Dermis microvascular lymphatic vessel endothelial cell (primary cell): ENCODE data around the gene TMEM40. TPM values are rescaled to one million over a fixed set of nuclear protein-coding genes. Genes with fewer than 3 reads are reported as not detected.
"Not testable (repeated sequence)": the region's sequence is repeated elsewhere in the genome, so short reads cannot be mapped to it uniquely, and the experiment has no call there.

Experiments used
- DNase-seq, 2 donors: peaks; one replicate each; pipeline versions ENCODE4 v3.0.0 to v3.0.0-alpha.2; 2010; ENCODE audit warnings: low read depth in 2 of 2
- total RNA-seq: library from RNA; depleted of rRNA; stranded (reverse); fragments of >200 nt; gene quantifications from 2 replicates; pipeline ENCODE4 v1.2.1, GENCODE V29; 2014

The TMEM40 gene
- total RNA-seq, 1 donor from 2014 or later = 0.13 TPM

- DNase-seq = peak; percentile 83 to 87
Measured at GRCh38 chr3:12719984-12720898, 38.8 kb downstream of the TMEM40 start.

GRCh38 chr3:12719541-12719940, 39.5 kb downstream of the TMEM40 start:
- DNase-seq = no peak

DNA sequence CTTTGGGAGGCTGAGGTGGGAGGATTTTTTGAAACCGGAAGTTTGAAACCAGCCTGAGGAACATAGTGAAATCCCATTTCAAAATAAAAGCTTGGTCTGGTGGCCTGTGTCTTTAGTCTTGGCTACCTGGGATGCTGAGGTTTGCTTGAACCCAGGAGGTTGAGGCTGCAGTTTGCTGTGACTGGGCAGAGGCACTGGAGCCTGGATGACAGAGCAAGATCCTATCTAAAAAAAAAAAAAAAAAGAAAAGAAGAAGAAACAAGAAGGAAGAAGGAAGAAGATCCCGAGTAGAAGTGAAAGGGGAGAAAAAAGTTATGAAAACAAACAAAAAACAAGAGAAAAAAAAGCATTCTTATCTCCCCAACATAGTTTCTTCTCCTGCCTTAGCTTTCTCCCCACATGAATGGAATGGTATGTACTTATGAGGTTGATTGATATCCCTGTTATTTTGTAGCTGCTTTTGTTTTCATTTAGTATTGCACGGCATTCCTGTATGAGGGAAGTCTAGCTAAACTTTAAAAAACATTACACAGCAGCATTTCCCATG, 42.4 kb downstream of the TMEM40 start:
- peak in 1 of 2 donors; percentile 7 for DNase-seq

GRCh38 chr3:12714278-12714677, 44.8 kb downstream of the TMEM40 start:
- no peak for DNase-seq

DNA sequence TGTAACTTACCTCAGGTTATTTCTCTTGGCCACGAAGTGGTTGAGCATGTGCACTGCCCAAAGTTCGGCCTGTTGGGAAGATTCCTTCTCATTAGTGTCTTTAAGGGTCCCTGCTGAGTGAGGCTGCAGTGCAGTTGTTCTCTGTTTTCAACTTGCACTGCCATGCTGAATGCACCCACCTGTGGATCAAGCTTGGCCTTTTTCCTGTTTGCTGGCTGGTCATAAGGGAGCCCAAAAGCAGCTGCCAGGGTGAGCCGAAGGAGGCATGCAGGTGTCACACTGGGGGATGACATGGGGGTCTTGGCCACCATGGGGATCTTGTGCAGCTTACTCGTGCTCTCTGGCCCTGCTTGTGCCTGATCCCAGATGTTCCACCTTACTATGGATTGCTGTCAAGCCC, 49.0 kb downstream of the TMEM40 start:
- DNase-seq = no peak

- DNase-seq = no peak
Measured at GRCh38 chr3:12709334-12709733, 49.7 kb downstream of the TMEM40 start.

- no peak for DNase-seq
Measured at GRCh38 chr3:12708584-12709192, 50.4 kb downstream of the TMEM40 start.

GRCh38 chr3:12707449-12707848, 51.6 kb downstream of the TMEM40 start:
- no peak for DNase-seq

DNA sequence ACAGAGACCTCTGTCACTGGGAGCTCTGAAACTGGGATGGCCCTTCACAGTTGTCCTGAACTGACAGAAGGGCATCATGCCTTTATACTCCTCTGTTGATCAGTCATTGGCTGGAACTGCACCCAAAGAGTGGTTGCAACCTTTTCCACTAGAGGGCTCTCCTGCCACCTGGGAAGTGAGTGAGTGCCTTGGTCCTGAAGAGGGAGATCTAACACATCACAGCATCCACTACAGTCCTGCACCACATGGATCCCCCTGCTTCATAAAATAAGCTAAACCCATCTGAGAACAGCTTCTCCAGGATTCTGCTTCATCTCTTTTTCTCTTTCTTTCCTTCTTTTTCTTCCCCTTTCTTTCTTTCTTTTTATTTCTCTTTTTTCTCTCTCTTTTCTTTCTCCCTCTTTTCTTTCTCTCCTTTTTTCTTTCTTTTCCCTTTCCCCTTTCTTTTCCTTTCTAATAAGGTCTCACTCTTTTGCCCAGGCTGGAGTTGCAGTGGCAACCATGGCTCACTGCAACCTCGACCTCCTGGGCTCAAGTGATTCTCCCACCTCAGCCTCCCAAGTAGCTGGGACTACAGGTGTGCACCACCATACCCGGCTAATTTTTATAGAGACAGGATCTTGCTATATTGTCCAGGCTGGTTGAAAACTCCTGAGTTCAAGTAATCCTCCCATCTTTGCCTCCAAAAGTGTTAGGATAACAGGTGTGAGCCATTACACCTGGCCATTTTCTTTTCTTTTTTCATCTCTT, 52.4 kb downstream of the TMEM40 start:
- peak; percentile 62 to 74 for DNase-seq

DNA sequence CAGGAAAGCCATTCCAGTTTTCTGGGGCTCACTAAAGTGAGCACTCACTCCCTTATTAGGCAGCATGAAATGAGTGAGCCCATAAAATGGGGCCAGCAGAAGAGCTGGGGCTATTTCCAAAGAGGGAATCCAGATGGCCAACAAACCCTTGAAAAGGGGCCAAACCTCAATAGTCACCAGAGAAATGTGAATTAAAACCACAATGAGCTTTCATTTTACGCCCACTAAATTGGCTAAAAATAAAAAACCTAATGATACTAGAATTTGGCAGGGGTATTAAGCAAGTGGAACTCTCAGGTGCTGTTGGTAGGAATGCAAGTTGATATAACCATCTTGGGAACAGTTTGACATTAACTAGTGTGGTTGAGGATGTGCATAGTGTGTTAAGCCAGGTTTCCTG, 53.1 kb downstream of the TMEM40 start:
- DNase-seq = no peak

DNA sequence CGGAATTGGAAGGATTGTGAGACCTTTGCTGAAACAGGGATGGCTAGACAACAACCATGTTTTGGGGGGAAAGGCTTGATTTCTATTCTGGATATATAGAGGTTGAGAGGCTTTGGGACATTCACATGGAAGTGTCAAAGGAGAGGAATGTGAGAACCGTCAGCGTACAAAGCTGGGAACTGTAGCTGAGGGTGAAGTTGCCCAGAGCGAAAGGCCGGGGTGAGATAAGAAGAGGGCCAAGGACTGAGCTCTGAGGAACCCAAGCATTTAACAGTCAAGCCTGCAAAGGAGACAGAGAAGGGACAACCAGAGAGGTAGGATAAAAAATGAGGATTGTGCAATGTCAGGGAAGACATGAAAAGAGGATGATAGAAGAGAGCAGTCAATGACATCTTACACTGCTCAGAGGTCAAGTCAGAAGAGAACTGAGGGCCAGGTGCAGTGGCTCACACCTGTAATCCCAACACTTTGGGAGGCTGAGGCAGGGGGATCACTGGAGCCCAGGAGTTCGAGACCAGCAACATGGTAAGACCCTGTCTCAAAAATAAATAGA, 53.6 kb downstream of the TMEM40 start:
- DNase-seq = no peak

- DNase-seq = no peak
Measured at GRCh38 chr3:12702501-12702900, 56.6 kb downstream of the TMEM40 start.

GRCh38 chr3:12701601-12702000, 57.5 kb downstream of the TMEM40 start:
- DNase-seq = not testable (repeated sequence)

DNA sequence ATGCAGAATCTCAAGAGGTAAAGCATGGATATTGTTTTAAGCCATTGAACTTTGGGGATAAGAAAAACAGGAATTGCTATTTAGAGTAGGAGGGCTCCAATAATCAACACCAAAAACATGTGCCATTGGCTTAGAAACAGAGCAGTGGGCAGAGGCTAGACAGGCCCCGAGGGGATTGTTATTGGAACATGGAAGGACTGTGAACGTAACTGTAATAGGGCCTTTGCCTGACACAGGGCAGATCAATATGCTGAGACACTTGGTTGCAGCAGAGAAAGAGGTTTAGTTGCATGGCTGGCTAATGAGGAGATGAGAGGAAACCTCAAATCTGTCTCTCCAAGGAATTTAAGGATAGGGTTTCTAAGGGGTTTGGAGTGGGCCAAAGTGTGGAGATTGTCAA, 58.3 kb downstream of the TMEM40 start:
- no peak for DNase-seq

GRCh38 chr3:12695916-12696315, 63.1 kb downstream of the TMEM40 start:
- no peak for DNase-seq

GRCh38 chr3:12695112-12695511, 63.9 kb downstream of the TMEM40 start:
- DNase-seq = no peak

DNA sequence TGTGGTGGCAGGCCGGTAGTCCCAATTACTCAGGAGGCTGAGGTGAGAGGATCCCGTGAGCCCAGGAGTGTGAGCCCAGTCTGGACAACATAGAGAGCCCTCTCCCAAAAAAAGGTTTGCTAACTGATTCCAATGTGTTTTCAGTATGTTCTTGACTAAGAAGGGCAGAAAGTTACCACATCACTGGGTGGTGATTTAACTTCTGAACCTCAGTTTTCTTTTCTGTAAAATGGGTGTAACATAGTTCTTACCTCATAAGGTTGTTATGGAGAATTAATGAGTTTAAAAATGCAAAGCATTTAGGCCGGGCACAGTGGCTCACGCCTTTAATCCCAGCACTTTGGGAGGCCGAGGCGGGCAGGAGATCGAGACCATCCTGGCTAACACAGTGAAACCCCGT, 66.6 kb downstream of the TMEM40 start:
- DNase-seq = no peak

- no peak for DNase-seq
Measured at GRCh38 chr3:12689997-12690711, 68.9 kb downstream of the TMEM40 start.

- no peak for DNase-seq
Measured at GRCh38 chr3:12687948-12688347, 71.1 kb downstream of the TMEM40 start.

GRCh38 chr3:12686096-12686495, 73.0 kb downstream of the TMEM40 start:
- DNase-seq = peak; percentile 46 to 54
